GM12878 (cell line): Measurements from ENCODE around the gene RBSN. TPM values are rescaled to one million over a fixed set of nuclear protein-coding genes. Genes with fewer than 3 reads are reported as not detected.
A peak's percentile ranks its signal among the peaks of the same experiment; 100 is the strongest.

Source experiments
- ATAC-seq: fragments of 200-7000 bp; cut with Tn5 transposase; 3 replicates; pipeline ENCODE4 v1.9.1; 2020; ENCODE audit warnings: mild to moderate bottlenecking, moderate library complexity
- BruUV-seq: library from RNA; stranded (reverse); fragments of 400-500 nt; replicated peaks from 2 replicates; lab custom pipeline; 2021; lab: Mats Ljungman, UMichigan
- CTCF ChIA-PET: fragments of 300-600 bp; sonication (Branson Sonifier 250); formaldehyde crosslinking; extraction: SDS; loops from one replicate; lab custom pipeline; 2021; ENCODE audit warnings: inconsistent platforms; lab: Yijun Ruan, JAX
- POLR2A ChIA-PET: fragments of 350-600 bp; formaldehyde crosslinking; extraction: SDS; loops from one replicate; lab custom pipeline; 2021; ENCODE audit warnings: inconsistent platforms; lab: Charles Lee
- RAD21 ChIA-PET: fragments of 300-600 bp; sonication (Branson Sonifier 250); formaldehyde crosslinking; loops from one replicate; lab custom pipeline; 2023; ENCODE audit warnings: antibody characterized with exemption; ENCODE audit not compliant: unreplicated experiment; lab: Charles Lee
- SMC1A ChIA-PET: fragments of 300-600 bp; sonication (Branson Sonifier 250); formaldehyde crosslinking; loops from one replicate; lab custom pipeline; 2023; ENCODE audit not compliant: unreplicated experiment, uncharacterized antibody; lab: Charles Lee
- DNase-seq: peaks from one replicate; pipeline ENCODE4 v3.0.0-alpha.2; 2011; ENCODE audit warnings: low read depth, low spot score
- FAIRE-seq: peaks from 3 replicates; lab custom pipeline; 2011; peaks lifted over from hg19 to GRCh38; lab: Jason Lieb, UNC
- H2AFZ ChIP-seq: 2 replicates; pipeline ENCODE4 v1.6.0; 2011; ENCODE audit warnings: low read depth, low read length, control low read depth; ENCODE audit not compliant: control insufficient read depth
- H3K27ac ChIP-seq: 2 replicates; pipeline ENCODE4 v1.5.1; 2011; ENCODE audit warnings: control low read depth; ENCODE audit not compliant: control insufficient read depth, insufficient read depth
- H3K27me3 ChIP-seq, 2 experiments: replicated peaks in 1 of 2; 2 replicates each; pipeline versions ENCODE4 v1.6.0 to v1.6.1; 2011; ENCODE audit warnings: low read length in 1 of 2; ENCODE audit not compliant: control insufficient read depth in 2 of 2, insufficient read depth in 2 of 2
- H3K36me3 ChIP-seq, 2 experiments: 2 replicates each; pipeline ENCODE4 v1.5.1; 2011; ENCODE audit warnings: low read length in 1 of 2; ENCODE audit not compliant: control insufficient read depth in 2 of 2, insufficient read depth in 2 of 2
- H3K4me1 ChIP-seq: 2 replicates; pipeline ENCODE4 v1.6.1; 2011; ENCODE audit warnings: mild to moderate bottlenecking, low read length, moderate library complexity, mixed read lengths; ENCODE audit not compliant: control insufficient read depth, insufficient read depth
- H3K4me2 ChIP-seq: 2 replicates; pipeline ENCODE4 v1.6.0; 2011; ENCODE audit warnings: control low read depth; ENCODE audit not compliant: control insufficient read depth, insufficient read depth
- H3K4me3 ChIP-seq: fragments of 200-600 bp; sonication (generic); 2 replicates; pipeline ENCODE4 v1.5.1; 2016
- H3K79me2 ChIP-seq: 2 replicates; pipeline ENCODE4 v1.6.0; 2011; ENCODE audit warnings: low read length; ENCODE audit not compliant: control insufficient read depth, insufficient read depth
- H3K9ac ChIP-seq: 2 replicates; pipeline ENCODE4 v1.8.0; 2011; ENCODE audit warnings: low read length, control low read depth, mixed read lengths; ENCODE audit not compliant: control insufficient read depth, insufficient read depth
- H3K9me3 ChIP-seq: replicated peaks from 3 replicates; pipeline ENCODE4 v1.5.1; 2011; ENCODE audit warnings: mild to moderate bottlenecking, low read length; ENCODE audit not compliant: control insufficient read depth, insufficient read depth
- H4K20me1 ChIP-seq: 2 replicates; pipeline ENCODE4 v1.6.0; 2011; ENCODE audit not compliant: control insufficient read depth, insufficient read depth
- ATF7 ChIP-seq: fragments of 450-650 bp; IDR thresholded peaks from 2 replicates; pipeline ENCODE4 v1.6.1; 2016; ENCODE audit warnings: low read depth, mild to moderate bottlenecking
- DPF2 ChIP-seq: fragments of 450-650 bp; IDR thresholded peaks from 2 replicates; pipeline ENCODE4 v1.6.1; 2017; ENCODE audit warnings: mild to moderate bottlenecking
- HDAC6 ChIP-seq: fragments of 200-600 bp; sonication (generic); IDR thresholded peaks from one replicate; pipeline ENCODE4 v1.8.0; 2017; ENCODE audit warnings: antibody characterized with exemption; ENCODE audit not compliant: unreplicated experiment
- HDGF ChIP-seq: fragments of 450-650 bp; IDR thresholded peaks from 2 replicates; pipeline ENCODE4 v1.6.1; 2016; ENCODE audit warnings: antibody characterized with exemption
- LARP7 ChIP-seq: fragments of 450-650 bp; IDR thresholded peaks from 2 replicates; pipeline ENCODE4 v1.6.1; 2017; ENCODE audit warnings: mild to moderate bottlenecking
- MXI1 ChIP-seq: fragments of 150-350 bp; IDR thresholded peaks from 2 replicates; pipeline ENCODE4 v1.6.1; 2011; ENCODE audit warnings: low read depth, mild to moderate bottlenecking, inconsistent platforms, low read length, improper control_type of control experiment
- NR2F1 ChIP-seq: fragments of 450-650 bp; conservative IDR thresholded peaks from 2 replicates; pipeline ENCODE4 v1.6.1; 2017; ENCODE audit warnings: mild to moderate bottlenecking
- POLR2A ChIP-seq: IDR thresholded peaks from 2 replicates; pipeline ENCODE4 v1.6.1; 2011; ENCODE audit warnings: low read depth, mild to moderate bottlenecking, low read length
- SREBF2 ChIP-seq: IDR thresholded peaks from 2 replicates; pipeline ENCODE4 v1.6.1; 2012; ENCODE audit warnings: mild to moderate bottlenecking, low read length
- ZNF207 ChIP-seq: fragments of 450-650 bp; IDR thresholded peaks from 2 replicates; pipeline ENCODE4 v1.6.1; 2014; ENCODE audit warnings: antibody characterized with exemption, mild to moderate bottlenecking, borderline replicate concordance
- ZZZ3 ChIP-seq: IDR thresholded peaks from 2 replicates; pipeline ENCODE4 v1.6.1; 2011; ENCODE audit warnings: low read depth; ENCODE audit not compliant: control insufficient read depth, insufficient read length
- WGBS: methylation state at CpG from one replicate; pipeline ENCODE4 v1.1.6; 2016; ENCODE audit warnings: low lambda C conversion rate; ENCODE audit not compliant: insufficient replicate concordance, insufficient coverage; ENCODE audit errors: missing lambda C conversion rate; 5-methylcytosine and 5-hydroxymethylcytosine counted together
- in situ Hi-C: fragments of 300-500 bp; cut with MboI; formaldehyde crosslinking; loops from 9 replicates; pipeline ENCODE4 v1.14.3; 2018; ENCODE audit warnings: mixed read lengths
- intact Hi-C: fragments of 100-400 bp; cut with micrococcal nuclease; formaldehyde crosslinking; loops from one replicate; pipeline ENCODE4 v1.14.2; 2022; ENCODE audit not compliant: unreplicated experiment
- polyA plus RNA-seq, 11 experiments: library from polyadenylated mRNA; depleted of rRNA in 4 of 11; unstranded in 6 of 11; stranded (reverse) in 5 of 11; fragments of >200 nt; fragmentation: Nextera tagmentation in 4 of 11; fragmentation: Illumina TruSeq in 1 of 11; extraction: Ambion mirVana in 4 of 11; extraction: Trizol in 1 of 11; gene quantifications; 1 replicate in 1 of 11; 2 replicates in 10 of 11; pipeline versions ENCODE4 v1.2.1 to v1.2.3, GENCODE V29; 2011 to 2016; ENCODE audit warnings: inconsistent platforms in 2 of 11, missing spikeins in 2 of 11, low read depth in 1 of 11
- total RNA-seq, 4 experiments: library from RNA; depleted of rRNA in 3 of 4; stranded (reverse); fragments of >200 nt in 3 of 4; fragmentation: Illumina TruSeq in 1 of 4; extraction: Trizol in 1 of 4; gene quantifications; 2 replicates each; pipeline versions ENCODE4 v1.2.1 to v1.2.3, GENCODE V29; 2013 to 2021

RBSN gene
- total and polyA plus RNA-seq, 10 of the 15 experiments (the other 5 are each of a cell fraction or from before 2014, with no cell fraction given), result 2.0 to 17.5 (median 10.5) TPM

- ChIA-PET RAD21 (no interaction called here), POLR2A (no interaction called here), CTCF (interaction anchor here (0.6 to 2.2 kb wide), 4 partner anchors 21 to 167 kb away, joined by 3 to 9 read pairs (median 4); no protein-coding TSS in a partner anchor), SMC1A (interaction anchor here (4.7 kb wide), 1 partner anchor 22 kb away, joined by 22 read pairs; no protein-coding TSS in a partner anchor)
- H3K9me3 ChIP-seq, result no peaks in the 10 kb centered on the region
- no peaks in the 10 kb centered on the region for H3K4me1 ChIP-seq
- ATAC-seq (no peak), FAIRE-seq (no peak), DNase-seq (no peak)
- H3K27ac ChIP-seq, result no peak overlapping the region
- no peaks in the 10 kb centered on the region for H3K27me3 ChIP-seq
- BruUV-seq, result no TSS peak
- TF ChIP-seq NR2F1, result no peak
- TF ChIP-seq HDAC6, result no peak
- no peak for TF ChIP-seq DPF2
- no peak for TF ChIP-seq LARP7
- no peak for TF ChIP-seq SREBF2
- no peak for TF ChIP-seq ZZZ3
- no peak for TF ChIP-seq MXI1
- no peak for TF ChIP-seq ZNF207
- no peak for TF ChIP-seq HDGF
- no peak overlapping the region for H2AFZ ChIP-seq
- H4K20me1 ChIP-seq, result no peaks in the 10 kb centered on the region
- 91% methylated on average over 2 of the region's 2 CpGs for WGBS
- H3K4me3 ChIP-seq, result no peak overlapping the region
- no peak overlapping the region for H3K9ac ChIP-seq
- in situ Hi-C loops, result no loop called here
- H3K79me2 ChIP-seq, result no peaks in the 10 kb centered on the region
- peaks cover 10 to 16% of the 10 kb centered on the region in 2 experiments for H3K36me3 ChIP-seq
- no peak overlapping the region for H3K4me2 ChIP-seq
- intact Hi-C loops, result no loop called here
Measured at GRCh38 chr3:15071699-15072098, 27.2 kb downstream of the RBSN start.

GRCh38 chr3:15069441-15069840 is 29.5 kb downstream of the RBSN start:
- RAD21 ChIA-PET, result interaction anchor here (0.9 kb wide), 1 partner anchor 19 kb away, joined by 3 read pairs; no protein-coding TSS in a partner anchor

More at GRCh38 chr3:15069441-15069840, 29.5 kb downstream of the RBSN start:
- Histone ChIP-seq H3K79me2 (peaks cover 9% of the 10 kb centered on the region), H3K4me1 (peaks cover 3% of the 10 kb centered on the region), H3K9ac (no peak overlapping the region), H3K9me3 (no peaks in the 10 kb centered on the region), H2AFZ (no peak overlapping the region), H3K27me3 (no peaks in the 10 kb centered on the region), H3K36me3 (peaks cover 5 to 13% of the 10 kb centered on the region in 2 experiments; a peak in 3 of 4 replicates), H4K20me1 (no peaks in the 10 kb centered on the region), H3K27ac (no peak overlapping the region), H3K4me2 (no peak overlapping the region), H3K4me3 (no peak overlapping the region)
- TF ChIP-seq POLR2A (peak; percentile 50), ATF7 (no peak)
- DNase-seq (no peak), FAIRE-seq (no peak), ATAC-seq (no peak)
- intact Hi-C loops, result loop anchor here (5.0 kb wide), 1 partner anchor 122 kb away; the partner anchor contains the start of gene NR2C2
- ChIA-PET SMC1A (interaction anchor here (4.7 kb wide), 1 partner anchor 19 kb away, joined by 22 read pairs; no protein-coding TSS in a partner anchor), POLR2A (no interaction called here), CTCF (interaction anchor here (1.2 kb wide), 1 partner anchor 39 kb away, joined by 3 read pairs; no protein-coding TSS in a partner anchor)
- WGBS, result 100% methylated on average over 1 of the region's 1 CpG
- in situ Hi-C loops, result no loop called here
- no TSS peak for BruUV-seq
